MCF 10A (cell line): ENCODE results near the gene KIDINS220. TPM values are rescaled to one million over a fixed set of nuclear protein-coding genes. Genes with fewer than 3 reads are reported as not detected.
A peak's percentile ranks its signal among the peaks of the same experiment; 100 is the strongest.

ENCODE experiments used
- BruUV-seq: library from RNA; stranded (reverse); fragments of 400-500 nt; replicated peaks from 2 replicates; lab custom pipeline; 2021; lab: Mats Ljungman, UMichigan
- CTCF ChIA-PET: fragments of 300-600 bp; sonication (Branson Sonifier 250); formaldehyde crosslinking; extraction: SDS; loops from one replicate; lab custom pipeline; 2021; ENCODE audit warnings: antibody characterized with exemption, inconsistent platforms; lab: Yijun Ruan, JAX
- POLR2A ChIA-PET: fragments of 300-600, 350-650 bp; sonication (Branson Sonifier 250); formaldehyde crosslinking; extraction: SDS; loops from one replicate; lab custom pipeline; 2020; ENCODE audit warnings: antibody characterized with exemption, inconsistent platforms; lab: Yijun Ruan, JAX
- DNase-seq: peaks from one replicate; pipeline ENCODE4 v3.0.0-alpha.2; 2018; ENCODE audit not compliant: unreplicated experiment
- H3K27ac Mint-ChIP-seq: one replicate; pipeline ENCODE4 v1.8.0; 2022; ENCODE audit warnings: mild to moderate bottlenecking, low read depth, mixed read lengths; ENCODE audit not compliant: unreplicated experiment
- H3K27me3 Mint-ChIP-seq: one replicate; pipeline ENCODE4 v1.8.0; 2022; ENCODE audit warnings: mixed read lengths; ENCODE audit not compliant: insufficient read depth, unreplicated experiment
- H3K36me3 Mint-ChIP-seq: one replicate; pipeline ENCODE4 v1.8.0; 2022; ENCODE audit warnings: mild to moderate bottlenecking, moderate library complexity, mixed read lengths; ENCODE audit not compliant: insufficient read depth, unreplicated experiment
- H3K4me1 Mint-ChIP-seq: one replicate; pipeline ENCODE4 v1.8.0; 2022; ENCODE audit warnings: mixed read lengths; ENCODE audit not compliant: insufficient read depth, unreplicated experiment
- H3K4me3 Mint-ChIP-seq: one replicate; pipeline ENCODE4 v1.8.0; 2022; ENCODE audit warnings: mild to moderate bottlenecking, moderate library complexity, mixed read lengths; ENCODE audit not compliant: unreplicated experiment
- H3K9me3 Mint-ChIP-seq: one replicate; pipeline ENCODE4 v1.8.0; 2022; ENCODE audit warnings: mixed read lengths; ENCODE audit not compliant: unreplicated experiment
- intact Hi-C: fragments of 100-400 bp; cut with micrococcal nuclease; formaldehyde crosslinking; loops from 2 replicates; pipeline ENCODE4 v1.14.1; 2022
- total RNA-seq: library from RNA; stranded (reverse); gene quantifications from 2 replicates; pipeline ENCODE4 v1.2.3, GENCODE V29; 2022
- TF ChIP-seq, protein P1 (sequence below): fragments of 200-600 bp; IDR thresholded peaks from one replicate; pipeline ENCODE4 v1.8.0; 2022; ENCODE audit warnings: antibody characterized with exemption, mild to moderate bottlenecking; ENCODE audit not compliant: unreplicated experiment

KIDINS220 gene
- total RNA-seq, 1 experiment from 2014 or later, result 41.8 TPM

DNA sequence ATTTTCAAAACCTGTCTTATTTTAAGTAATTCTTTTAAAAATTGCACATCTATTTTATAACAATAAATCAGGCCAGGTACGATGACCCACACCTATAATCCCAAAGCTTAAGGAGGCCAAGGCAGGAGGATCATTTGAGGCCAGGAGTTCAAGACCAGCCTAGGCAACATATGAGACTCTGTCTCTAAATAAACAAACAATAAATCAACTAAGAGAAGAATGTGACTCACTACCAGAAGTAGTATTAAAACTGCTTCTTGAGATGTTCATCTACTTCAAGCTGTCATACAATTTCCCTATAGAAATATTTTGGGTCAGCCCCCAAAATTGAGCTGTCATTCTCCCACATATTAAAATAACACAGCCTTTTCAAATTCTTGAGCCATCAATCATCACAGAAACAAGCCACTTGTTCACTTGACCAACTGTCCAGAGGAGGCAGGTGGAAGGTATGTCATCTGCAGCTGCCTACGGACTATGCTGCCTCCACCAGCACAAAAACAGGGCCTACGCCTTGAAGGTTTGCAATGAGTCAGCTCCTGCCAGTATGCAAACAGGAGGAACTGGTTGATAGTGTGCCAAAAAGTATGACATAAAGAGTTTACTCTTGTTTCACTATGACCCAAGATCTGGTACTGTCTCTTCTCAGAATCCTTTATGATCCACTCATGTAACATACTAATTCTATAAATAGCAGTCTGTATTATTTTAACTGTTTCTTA is 33.6 kb downstream of the KIDINS220 start:
- Mint-ChIP-seq H3K27me3 (no peaks in the 10 kb centered on the region), H3K36me3 (peaks cover 49% of the 10 kb centered on the region), H3K4me3 (no peak overlapping the region), H3K9me3 (no peaks in the 10 kb centered on the region), H3K4me1 (peaks cover 14% of the 10 kb centered on the region), H3K27ac (peak overlapping the region; percentile 83)
- BruUV-seq, result no TSS peak
- DNase-seq, result peak; percentile 93
- POLR2A ChIA-PET, result interaction anchor here (0.6 to 3.6 kb wide), 8 partner anchors 9 to 299 kb away, joined by 3 to 26 read pairs (median 5); partner anchors contain the start of genes ID2, KIDINS220 and MBOAT2
- TF ChIP-seq, protein P1, sequence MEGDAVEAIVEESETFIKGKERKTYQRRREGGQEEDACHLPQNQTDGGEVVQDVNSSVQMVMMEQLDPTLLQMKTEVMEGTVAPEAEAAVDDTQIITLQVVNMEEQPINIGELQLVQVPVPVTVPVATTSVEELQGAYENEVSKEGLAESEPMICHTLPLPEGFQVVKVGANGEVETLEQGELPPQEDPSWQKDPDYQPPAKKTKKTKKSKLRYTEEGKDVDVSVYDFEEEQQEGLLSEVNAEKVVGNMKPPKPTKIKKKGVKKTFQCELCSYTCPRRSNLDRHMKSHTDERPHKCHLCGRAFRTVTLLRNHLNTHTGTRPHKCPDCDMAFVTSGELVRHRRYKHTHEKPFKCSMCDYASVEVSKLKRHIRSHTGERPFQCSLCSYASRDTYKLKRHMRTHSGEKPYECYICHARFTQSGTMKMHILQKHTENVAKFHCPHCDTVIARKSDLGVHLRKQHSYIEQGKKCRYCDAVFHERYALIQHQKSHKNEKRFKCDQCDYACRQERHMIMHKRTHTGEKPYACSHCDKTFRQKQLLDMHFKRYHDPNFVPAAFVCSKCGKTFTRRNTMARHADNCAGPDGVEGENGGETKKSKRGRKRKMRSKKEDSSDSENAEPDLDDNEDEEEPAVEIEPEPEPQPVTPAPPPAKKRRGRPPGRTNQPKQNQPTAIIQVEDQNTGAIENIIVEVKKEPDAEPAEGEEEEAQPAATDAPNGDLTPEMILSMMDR, result no peak
- intact Hi-C loops, result loop anchor here (2.0 to 5.0 kb wide), 2 partner anchors 33 to 112 kb away; partner anchors contain the start of gene KIDINS220
- CTCF ChIA-PET, result interaction anchor here (0.6 to 1.5 kb wide), 4 partner anchors 11 to 429 kb away, joined by 3 to 8 read pairs (median 4); no protein-coding TSS in a partner anchor

DNA sequence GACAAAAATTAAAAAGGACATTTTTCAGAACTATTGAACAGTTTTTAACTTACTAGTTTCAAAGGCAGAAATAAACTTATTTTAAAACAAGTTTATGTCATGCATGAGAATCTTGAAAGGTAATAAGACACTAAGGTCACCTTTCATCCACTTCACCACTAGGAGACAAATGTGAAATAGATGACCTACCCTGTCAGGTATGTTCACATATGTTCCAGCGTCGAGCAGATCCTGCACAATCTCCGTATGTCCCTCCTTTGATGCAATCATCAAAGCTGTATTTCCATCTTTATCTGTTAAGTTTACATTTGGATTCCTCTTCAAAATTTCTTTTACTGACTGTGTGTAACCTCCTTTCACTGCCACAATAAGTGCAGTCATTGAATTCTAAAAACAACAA is 34.7 kb downstream of the KIDINS220 start:
- H3K27me3 Mint-ChIP-seq, result no peaks in the 10 kb centered on the region

DNA sequence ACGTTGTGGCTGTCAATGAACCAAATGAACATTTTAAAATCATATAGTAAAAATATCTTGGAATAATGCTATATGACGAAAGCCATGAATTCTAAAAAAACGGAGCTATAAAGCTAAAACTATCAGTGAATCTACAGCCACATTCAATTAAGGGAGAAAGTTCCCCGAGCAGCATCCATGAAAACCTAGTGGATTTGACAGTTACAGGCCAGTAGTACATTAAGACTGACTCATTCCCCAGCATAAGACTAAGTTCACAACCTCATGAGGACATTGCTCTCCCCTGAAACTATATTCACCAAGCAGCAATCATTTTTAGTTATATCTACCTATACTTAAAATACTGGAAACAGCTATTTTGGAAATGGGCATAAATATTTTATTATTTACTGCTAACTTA is 36.6 kb downstream of the KIDINS220 start:
- peaks cover 50% of the 10 kb centered on the region for H3K36me3 Mint-ChIP-seq
- TF ChIP-seq, protein P1, result no peak
- ChIA-PET CTCF (interaction anchor here (0.6 kb wide), 1 partner anchor 984 kb away, joined by 3 read pairs; no protein-coding TSS in a partner anchor), POLR2A (no interaction called here)
- DNase-seq, result no peak
- peaks cover 16% of the 10 kb centered on the region for H3K4me1 Mint-ChIP-seq
- intact Hi-C loops, result loop anchor here (5.0 kb wide), 1 partner anchor 109 kb away; no protein-coding TSS in a partner anchor
- H3K27ac Mint-ChIP-seq, result no peak overlapping the region
- no TSS peak for BruUV-seq
- no peaks in the 10 kb centered on the region for H3K9me3 Mint-ChIP-seq
- no peaks in the 10 kb centered on the region for H3K27me3 Mint-ChIP-seq
- H3K4me3 Mint-ChIP-seq, result no peak overlapping the region

More for the DNA sequence above, 34.7 kb downstream of the KIDINS220 start:
- no TSS peak for BruUV-seq
- intact Hi-C loops, result loop anchor here (5.0 kb wide), 1 partner anchor 110 kb away; no protein-coding TSS in a partner anchor
- Mint-ChIP-seq H3K4me1 (peaks cover 16% of the 10 kb centered on the region), H3K4me3 (no peak overlapping the region), H3K36me3 (peaks cover 54% of the 10 kb centered on the region), H3K27ac (no peak overlapping the region), H3K9me3 (no peaks in the 10 kb centered on the region)
- ChIA-PET POLR2A (interaction anchor here (2.4 to 3.6 kb wide), 2 partner anchors 19 to 34 kb away, joined by 10 to 26 read pairs; partner anchors contain the start of gene KIDINS220), CTCF (interaction anchor here (0.6 kb wide), 1 partner anchor 19 kb away, joined by 4 read pairs; no protein-coding TSS in a partner anchor)
- DNase-seq, result no peak
- TF ChIP-seq, protein P1, result no peak

DNA sequence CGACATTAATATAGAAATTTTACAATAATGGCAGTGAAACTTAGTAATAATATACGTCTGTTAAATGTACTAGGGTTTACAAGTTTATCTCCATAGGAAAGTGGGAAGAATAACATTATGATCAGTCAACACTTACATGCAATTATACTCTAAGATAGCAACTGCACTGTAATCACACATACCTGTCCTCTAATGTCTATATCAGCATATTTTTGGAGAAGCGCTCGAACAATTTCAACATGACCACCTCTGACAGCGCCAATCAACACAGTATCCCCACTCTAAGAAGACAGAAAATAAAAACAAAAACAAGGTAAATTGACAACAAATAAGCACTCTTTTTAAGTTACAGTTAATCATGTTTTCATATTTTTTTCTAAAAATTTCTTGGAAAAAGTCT is 37.2 kb downstream of the KIDINS220 start:
- Mint-ChIP-seq H3K4me3 (no peak overlapping the region), H3K27ac (no peak overlapping the region), H3K9me3 (no peaks in the 10 kb centered on the region), H3K36me3 (peaks cover 48% of the 10 kb centered on the region), H3K27me3 (no peaks in the 10 kb centered on the region), H3K4me1 (peaks cover 16% of the 10 kb centered on the region)
- ChIA-PET POLR2A (no interaction called here), CTCF (interaction anchor here (0.9 kb wide), 1 partner anchor 23 kb away, joined by 3 read pairs; no protein-coding TSS in a partner anchor)
- DNase-seq, result no peak
- TF ChIP-seq, protein P1, result no peak
- intact Hi-C loops, result loop anchor here (5.0 kb wide), 1 partner anchor 108 kb away; no protein-coding TSS in a partner anchor
- BruUV-seq, result no TSS peak
